Measurements from ENCODE around the gene SELENOW.

Gene SELENOW

DNA sequence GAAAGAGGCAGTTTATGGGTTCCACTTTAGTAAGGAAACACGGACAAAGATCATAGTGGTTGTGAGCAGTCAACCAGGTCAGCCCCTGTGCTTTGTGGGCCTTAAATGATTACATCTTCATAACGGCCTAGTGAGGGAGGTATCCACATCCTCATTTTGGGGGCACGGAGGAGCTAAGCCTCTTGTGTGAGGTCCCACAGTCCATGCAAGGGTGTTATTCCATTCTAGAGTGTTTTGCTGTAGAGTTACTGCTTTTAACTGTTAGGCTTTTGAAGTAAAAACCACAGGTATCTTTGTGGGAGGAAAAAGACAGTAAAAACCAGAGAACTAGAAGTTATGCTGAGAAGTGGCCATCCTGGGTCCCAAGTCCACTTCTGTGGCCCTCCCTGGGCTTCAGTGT is 29.2 kb upstream of the SELENOW start:
- peaks cover 5% of the 10 kb centered on the region for H3K4me1 ChIP-seq (ENCODE audit: control insufficient read depth, insufficient read depth, low read length)
- H3K36me3 ChIP-seq (ENCODE audit: control insufficient read depth, insufficient read depth, low read length): peaks cover 48% of the 10 kb centered on the region
- no peak overlapping the region for H3K4me3 ChIP-seq (ENCODE audit: low read length)
- no peaks in the 10 kb centered on the region for H3K27me3 ChIP-seq (ENCODE audit: control insufficient read depth, insufficient read depth, low read length)
- no peak overlapping the region for H3K27ac ChIP-seq (ENCODE audit: low read depth, low read length)
- H3K9ac ChIP-seq (ENCODE audit: low read length): no peak overlapping the region

DNA sequence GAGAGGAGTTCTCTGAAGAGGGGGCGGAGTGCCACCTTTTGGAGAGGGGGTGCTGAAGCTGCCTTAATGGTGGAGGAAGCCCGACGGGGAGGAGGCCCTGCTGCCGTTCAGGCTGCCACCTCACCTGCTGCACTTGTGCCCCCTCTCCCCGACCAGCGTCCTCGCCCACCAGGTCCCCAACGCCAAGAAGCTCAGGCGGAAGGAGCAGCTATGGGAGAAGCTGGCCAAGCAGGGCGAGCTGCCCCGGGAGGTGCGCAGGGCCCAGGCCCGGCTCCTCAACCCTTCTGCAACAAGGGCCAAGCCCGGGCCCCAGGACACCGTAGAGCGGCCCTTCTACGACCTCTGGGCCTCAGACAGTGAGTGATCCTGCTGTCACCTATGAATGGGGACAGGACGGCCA is 27.8 kb upstream of the SELENOW start:
- Histone ChIP-seq H3K27ac (ENCODE audit: low read depth, low read length) (no peak overlapping the region), H3K4me1 (ENCODE audit: control insufficient read depth, insufficient read depth, low read length) (peaks cover 5% of the 10 kb centered on the region), H3K36me3 (ENCODE audit: control insufficient read depth, insufficient read depth, low read length) (peaks cover 51% of the 10 kb centered on the region), H3K9ac (ENCODE audit: low read length) (no peak overlapping the region), H3K4me3 (ENCODE audit: low read length) (no peak overlapping the region), H3K27me3 (ENCODE audit: control insufficient read depth, insufficient read depth, low read length) (no peaks in the 10 kb centered on the region)

DNA sequence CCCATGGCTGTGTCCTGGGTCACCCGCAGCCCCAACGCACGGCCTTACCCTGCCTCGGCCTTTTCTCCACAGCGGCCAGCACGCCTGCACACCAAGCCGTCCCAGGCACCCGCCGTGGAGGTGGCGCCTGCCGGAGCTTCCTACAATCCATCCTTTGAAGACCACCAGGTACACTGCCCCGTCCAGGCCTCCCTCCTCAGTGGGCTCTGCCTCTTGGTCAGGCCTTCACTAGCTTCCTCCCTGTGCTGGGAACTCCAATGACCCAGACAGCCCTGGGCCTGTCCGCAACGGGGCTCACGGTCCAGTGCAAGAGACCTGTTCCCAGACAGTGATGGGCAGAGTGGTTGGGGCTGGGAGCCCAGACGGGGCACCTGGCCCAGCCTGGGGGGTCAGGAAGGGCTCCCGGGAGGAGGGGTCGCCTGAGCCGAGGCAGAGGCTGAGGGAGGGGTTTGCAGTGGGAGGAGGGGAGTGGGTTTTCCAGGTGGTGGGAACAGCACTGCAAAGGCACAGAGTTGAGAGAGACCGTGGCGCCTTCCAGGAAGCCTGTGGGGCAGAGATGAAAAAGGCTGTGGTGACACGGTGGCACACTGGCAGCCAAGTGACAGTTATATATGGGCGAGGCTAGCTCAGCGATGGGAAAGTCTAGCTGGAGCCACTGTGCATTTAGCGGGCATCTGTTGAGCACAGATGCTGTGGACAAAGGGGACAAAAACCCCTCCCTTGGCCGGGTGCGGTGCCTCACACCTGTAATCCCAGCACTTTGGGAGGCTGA is 25.9 kb upstream of the SELENOW start:
- H3K27ac ChIP-seq (ENCODE audit: low read depth, low read length): no peak overlapping the region
- H3K9ac ChIP-seq (ENCODE audit: low read length): no peak overlapping the region
- peaks cover 56% of the 10 kb centered on the region for H3K36me3 ChIP-seq (ENCODE audit: control insufficient read depth, insufficient read depth, low read length)
- H3K4me1 ChIP-seq (ENCODE audit: control insufficient read depth, insufficient read depth, low read length): no peaks in the 10 kb centered on the region
- no peak overlapping the region for H3K4me3 ChIP-seq (ENCODE audit: low read length)
- no peaks in the 10 kb centered on the region for H3K27me3 ChIP-seq (ENCODE audit: control insufficient read depth, insufficient read depth, low read length)

DNA sequence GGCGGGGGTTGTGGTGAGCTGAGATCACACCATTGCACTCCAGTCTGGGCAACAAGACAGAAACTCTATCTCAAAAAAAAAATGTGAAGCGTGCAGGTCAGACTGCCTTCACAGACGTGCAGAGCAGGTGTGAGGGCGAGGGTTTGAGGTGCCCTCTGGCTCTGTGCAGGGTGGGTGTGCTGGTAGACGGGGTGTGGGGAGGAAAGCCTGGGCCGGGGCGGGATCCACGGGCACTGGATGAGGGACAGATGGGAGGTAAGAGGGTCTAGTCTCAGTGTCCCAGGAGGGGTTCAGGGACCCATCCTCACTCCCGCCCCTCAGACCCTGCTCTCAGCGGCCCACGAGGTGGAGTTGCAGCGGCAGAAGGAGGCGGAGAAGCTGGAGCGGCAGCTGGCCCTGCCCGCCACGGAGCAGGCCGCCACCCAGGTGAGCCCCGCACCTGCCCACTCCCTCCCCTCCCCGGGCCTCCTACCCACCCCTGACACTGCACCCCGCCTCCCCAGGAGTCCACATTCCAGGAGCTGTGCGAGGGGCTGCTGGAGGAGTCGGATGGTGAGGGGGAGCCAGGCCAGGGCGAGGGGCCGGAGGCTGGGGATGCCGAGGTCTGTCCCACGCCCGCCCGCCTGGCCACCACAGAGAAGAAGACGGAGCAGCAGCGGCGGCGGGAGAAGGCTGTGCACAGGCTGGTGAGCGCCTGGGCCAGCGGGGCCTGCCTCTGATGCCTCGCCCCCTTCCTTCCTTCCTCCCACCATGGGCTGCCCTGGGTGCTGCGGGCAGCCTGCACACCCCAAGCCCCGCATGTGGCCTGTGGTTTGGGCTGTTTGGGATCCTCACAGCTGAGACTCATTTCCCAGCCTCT is 24.1 kb upstream of the SELENOW start:
- no peak overlapping the region for H3K27ac ChIP-seq (ENCODE audit: low read depth, low read length)
- no peaks in the 10 kb centered on the region for H3K27me3 ChIP-seq (ENCODE audit: control insufficient read depth, insufficient read depth, low read length)
- H3K36me3 ChIP-seq (ENCODE audit: control insufficient read depth, insufficient read depth, low read length): peaks cover 56% of the 10 kb centered on the region
- no peak overlapping the region for H3K4me3 ChIP-seq (ENCODE audit: low read length)
- no peak overlapping the region for H3K9ac ChIP-seq (ENCODE audit: low read length)
- no peaks in the 10 kb centered on the region for H3K4me1 ChIP-seq (ENCODE audit: control insufficient read depth, insufficient read depth, low read length)

DNA sequence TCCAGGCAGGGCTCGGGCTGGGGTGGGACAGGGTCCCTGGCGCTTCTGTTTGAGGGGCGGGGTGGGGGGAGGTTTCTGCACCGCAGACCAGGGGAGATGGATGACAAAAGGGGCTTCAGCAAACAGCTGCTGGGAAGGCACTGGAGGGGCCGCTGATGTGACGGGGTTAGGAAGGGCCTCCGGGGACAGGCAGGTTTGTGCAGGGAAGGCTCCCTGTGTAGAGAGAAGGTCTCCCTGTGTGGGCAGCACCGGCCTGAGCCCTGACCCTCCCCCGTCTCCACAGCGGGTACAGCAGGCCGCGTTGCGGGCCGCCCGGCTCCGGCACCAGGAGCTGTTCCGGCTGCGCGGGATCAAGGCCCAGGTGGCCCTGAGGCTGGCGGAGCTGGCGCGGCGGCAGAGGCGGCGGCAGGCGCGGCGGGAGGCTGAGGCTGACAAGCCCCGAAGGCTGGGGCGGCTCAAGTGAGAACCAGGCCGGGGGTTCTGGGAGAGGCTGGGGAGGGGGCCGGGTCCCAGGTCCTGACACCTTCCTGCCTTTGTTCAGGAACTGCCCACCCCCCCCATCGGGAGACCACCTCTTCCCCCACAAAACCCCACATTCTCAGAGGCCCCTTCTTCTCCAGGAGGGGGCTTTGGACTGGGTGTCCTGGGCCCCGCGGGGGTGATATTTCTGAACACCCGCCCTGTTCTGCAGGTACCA is 23.3 kb upstream of the SELENOW start:
- no peak overlapping the region for H3K4me3 ChIP-seq (ENCODE audit: low read length)
- no peak overlapping the region for H3K9ac ChIP-seq (ENCODE audit: low read length)
- no peaks in the 10 kb centered on the region for H3K4me1 ChIP-seq (ENCODE audit: control insufficient read depth, insufficient read depth, low read length)
- H3K27ac ChIP-seq (ENCODE audit: low read depth, low read length): no peak overlapping the region
- peaks cover 50% of the 10 kb centered on the region for H3K36me3 ChIP-seq (ENCODE audit: control insufficient read depth, insufficient read depth, low read length)
- H3K27me3 ChIP-seq (ENCODE audit: control insufficient read depth, insufficient read depth, low read length): no peaks in the 10 kb centered on the region

DNA sequence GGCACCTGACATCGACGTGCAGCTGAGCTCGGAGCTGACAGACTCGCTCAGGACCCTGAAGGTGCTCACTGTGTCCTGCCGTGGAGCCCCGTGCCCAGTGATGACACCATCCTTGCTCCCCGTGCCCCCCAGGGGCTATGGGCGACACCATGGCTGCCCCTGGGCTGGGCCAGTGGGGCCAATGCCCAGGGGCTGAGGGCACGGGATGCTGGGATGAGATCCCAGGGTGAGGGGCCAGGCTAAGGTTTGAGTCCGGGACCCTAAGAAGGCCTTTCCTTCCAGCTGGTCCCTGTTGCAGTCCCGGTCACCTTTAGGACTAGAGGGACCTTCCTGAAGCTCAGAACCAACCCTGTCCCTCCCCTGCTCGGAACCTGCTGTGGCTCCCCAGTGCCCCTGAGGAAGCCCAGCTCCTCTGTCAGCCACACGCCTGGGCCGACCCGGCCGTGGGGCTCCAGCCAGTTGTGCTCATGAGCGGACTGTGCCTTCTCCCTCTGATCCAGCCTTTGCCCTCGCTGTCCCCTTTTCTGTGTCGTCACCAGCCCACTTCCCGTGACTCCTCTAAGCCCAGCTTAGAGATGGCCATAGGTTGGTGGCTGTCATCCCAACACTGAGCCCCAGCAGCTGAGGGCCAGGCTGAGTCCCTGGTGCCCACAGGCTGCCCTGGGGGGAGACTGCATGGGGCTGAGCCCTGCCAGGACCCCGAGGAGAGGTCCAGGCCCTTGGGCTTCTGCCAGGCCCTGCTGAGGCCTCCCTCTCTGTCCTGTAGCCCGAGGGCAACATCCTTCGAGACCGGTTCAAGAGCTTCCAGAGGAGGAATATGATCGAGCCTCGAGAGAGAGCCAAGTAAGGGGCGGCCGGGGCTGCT is 22.5 kb upstream of the SELENOW start:
- Histone ChIP-seq H3K27ac (ENCODE audit: low read depth, low read length) (no peak overlapping the region), H3K4me3 (ENCODE audit: low read length) (no peak overlapping the region), H3K9ac (ENCODE audit: low read length) (no peak overlapping the region), H3K4me1 (ENCODE audit: control insufficient read depth, insufficient read depth, low read length) (no peaks in the 10 kb centered on the region), H3K36me3 (ENCODE audit: control insufficient read depth, insufficient read depth, low read length) (peaks cover 42% of the 10 kb centered on the region), H3K27me3 (ENCODE audit: control insufficient read depth, insufficient read depth, low read length) (no peaks in the 10 kb centered on the region)

DNA sequence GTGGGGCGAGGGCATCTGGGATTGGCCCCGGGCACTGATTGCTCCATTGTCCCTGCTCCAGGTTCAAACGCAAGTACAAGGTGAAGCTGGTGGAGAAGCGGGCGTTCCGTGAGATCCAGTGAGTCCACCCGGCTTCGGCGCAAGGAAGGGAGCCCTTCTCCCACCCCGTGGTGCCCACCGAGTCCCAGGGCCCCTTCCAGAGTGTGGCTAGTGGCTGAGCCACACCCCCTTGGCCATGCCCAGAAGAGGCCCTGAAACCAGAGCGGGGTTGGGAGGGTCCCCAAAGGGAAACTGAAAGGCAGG is 21.9 kb upstream of the SELENOW start:
- Histone ChIP-seq H3K27me3 (ENCODE audit: control insufficient read depth, insufficient read depth, low read length) (no peaks in the 10 kb centered on the region), H3K27ac (ENCODE audit: low read depth, low read length) (no peak overlapping the region), H3K9ac (ENCODE audit: low read length) (no peak overlapping the region), H3K36me3 (ENCODE audit: control insufficient read depth, insufficient read depth, low read length) (peaks cover 36% of the 10 kb centered on the region), H3K4me1 (ENCODE audit: control insufficient read depth, insufficient read depth, low read length) (no peaks in the 10 kb centered on the region), H3K4me3 (ENCODE audit: low read length) (no peak overlapping the region)

DNA sequence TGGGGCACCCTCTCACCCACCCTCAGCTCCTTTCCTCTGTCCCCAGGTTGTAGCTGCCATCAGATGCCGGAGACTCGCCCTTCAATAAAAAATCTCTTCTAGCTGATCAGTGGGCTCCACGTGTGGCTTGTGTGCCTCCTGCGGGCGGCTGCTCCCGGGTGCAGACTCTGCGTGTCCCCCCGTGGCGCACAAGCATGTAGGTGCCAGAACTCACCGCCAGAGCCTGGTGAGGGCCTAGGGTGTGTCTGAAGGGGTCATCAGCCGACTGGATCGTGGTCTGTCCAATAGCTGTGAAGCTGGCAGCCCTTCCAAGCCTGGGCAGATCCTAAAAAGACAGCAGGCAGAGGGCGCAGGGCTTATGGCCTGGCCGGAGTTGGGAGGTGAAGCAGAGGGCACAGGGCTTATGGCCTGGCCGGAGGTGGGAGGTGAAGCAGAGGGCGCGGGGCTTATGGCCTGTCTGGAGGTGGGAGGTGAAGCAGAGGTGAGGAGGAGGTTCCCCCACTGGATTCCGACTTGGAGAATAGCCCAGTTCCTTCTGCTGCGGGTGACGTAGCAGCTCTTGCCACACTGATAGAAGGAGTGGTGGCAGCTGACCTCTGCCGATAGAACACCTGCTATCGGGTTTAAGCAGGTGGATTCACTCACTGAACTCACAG is 21.4 kb upstream of the SELENOW start:
- H3K9ac ChIP-seq (ENCODE audit: low read length): no peak overlapping the region
- H3K27me3 ChIP-seq (ENCODE audit: control insufficient read depth, insufficient read depth, low read length): no peaks in the 10 kb centered on the region
- no peak overlapping the region for H3K4me3 ChIP-seq (ENCODE audit: low read length)
- no peak overlapping the region for H3K27ac ChIP-seq (ENCODE audit: low read depth, low read length)
- H3K4me1 ChIP-seq (ENCODE audit: control insufficient read depth, insufficient read depth, low read length): no peaks in the 10 kb centered on the region
- peaks cover 33% of the 10 kb centered on the region for H3K36me3 ChIP-seq (ENCODE audit: control insufficient read depth, insufficient read depth, low read length)

DNA sequence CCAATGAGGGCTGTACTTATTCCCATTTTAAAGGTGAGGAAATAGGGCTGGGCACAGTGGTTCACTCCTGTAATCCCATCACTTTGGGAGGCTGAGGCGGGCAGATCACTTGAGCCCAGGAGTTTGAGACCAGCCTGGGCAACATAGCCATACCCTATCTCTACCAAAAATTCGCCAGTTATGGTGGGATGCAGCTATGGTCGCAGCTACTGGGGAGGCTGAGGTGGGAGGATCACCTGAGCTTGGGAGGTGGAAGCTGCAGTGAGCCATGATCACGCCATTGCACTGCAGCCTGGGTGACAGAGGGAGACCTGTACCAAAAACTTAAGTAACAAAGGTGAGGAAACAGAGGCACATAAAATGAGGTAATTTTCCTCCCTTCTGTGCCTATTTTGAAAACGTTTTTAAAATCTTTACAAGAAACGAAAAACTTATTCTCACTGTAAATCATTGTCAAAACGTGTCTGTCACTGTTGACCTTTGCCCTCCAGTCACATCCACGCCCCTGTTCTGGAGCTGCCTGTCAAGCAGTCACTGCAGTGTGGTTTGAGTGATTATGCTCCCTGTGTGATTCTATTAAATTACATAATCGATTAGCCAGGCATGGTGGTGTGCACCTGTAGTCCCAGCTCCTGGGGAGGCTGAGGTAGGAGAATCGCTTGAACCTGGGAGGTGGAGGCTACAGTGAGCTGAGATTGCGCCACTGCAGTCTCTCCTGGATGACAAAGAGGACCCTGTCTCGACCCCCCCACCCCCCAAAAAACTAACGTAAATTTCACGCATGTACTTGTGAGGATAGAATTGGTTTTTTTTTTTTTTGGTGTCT is 20.7 kb upstream of the SELENOW start:
- no peak overlapping the region for H3K9ac ChIP-seq (ENCODE audit: low read length)
- no peak overlapping the region for H3K27ac ChIP-seq (ENCODE audit: low read depth, low read length)

DNA sequence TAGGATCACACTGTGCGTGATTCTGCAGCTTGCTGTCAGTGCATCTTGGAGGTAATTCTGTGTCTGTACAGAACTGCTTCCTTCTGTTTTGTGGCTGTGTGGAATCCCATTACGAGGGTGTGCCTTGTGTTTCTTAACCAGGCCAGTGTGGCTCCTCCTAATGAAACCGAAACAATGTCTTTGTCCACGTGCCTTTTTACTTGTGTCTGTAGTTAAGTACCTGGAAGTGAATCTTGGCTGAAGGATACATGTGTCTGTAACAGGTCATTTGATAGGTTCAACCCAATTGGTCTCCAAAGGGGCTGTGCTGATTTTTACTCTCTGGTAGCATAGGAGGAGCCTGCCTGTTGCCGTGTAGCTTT is 20.1 kb upstream of the SELENOW start:
- Histone ChIP-seq H3K27ac (ENCODE audit: low read depth, low read length) (no peak overlapping the region), H3K27me3 (ENCODE audit: control insufficient read depth, insufficient read depth, low read length) (no peaks in the 10 kb centered on the region), H3K4me3 (ENCODE audit: low read length) (no peak overlapping the region), H3K9ac (ENCODE audit: low read length) (no peak overlapping the region), H3K36me3 (ENCODE audit: control insufficient read depth, insufficient read depth, low read length) (peaks cover 21% of the 10 kb centered on the region), H3K4me1 (ENCODE audit: control insufficient read depth, insufficient read depth, low read length) (no peaks in the 10 kb centered on the region)

More for the DNA sequence above, 20.7 kb upstream of the SELENOW start:
- Histone ChIP-seq H3K4me3 (ENCODE audit: low read length) (no peak overlapping the region), H3K27me3 (ENCODE audit: control insufficient read depth, insufficient read depth, low read length) (no peaks in the 10 kb centered on the region), H3K4me1 (ENCODE audit: control insufficient read depth, insufficient read depth, low read length) (no peaks in the 10 kb centered on the region), H3K36me3 (ENCODE audit: control insufficient read depth, insufficient read depth, low read length) (peaks cover 26% of the 10 kb centered on the region)

DNA sequence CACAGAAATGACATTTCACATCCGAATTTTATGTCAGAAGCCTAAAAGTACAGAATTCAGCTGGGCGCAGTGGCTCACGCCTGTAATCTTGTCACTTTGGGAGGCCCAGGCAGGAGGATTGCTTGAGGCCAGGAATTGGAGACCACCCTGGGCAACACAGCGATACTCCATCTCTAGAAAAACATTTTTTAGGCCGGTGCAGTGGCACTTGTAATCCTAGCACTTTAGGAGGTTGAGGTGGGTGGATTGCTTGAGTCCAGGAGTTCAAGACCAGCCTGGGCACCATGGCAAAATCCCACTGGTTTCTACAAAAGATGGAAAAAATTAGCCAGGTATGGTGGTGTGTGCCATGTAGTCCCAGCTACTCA is 17.9 kb upstream of the SELENOW start:
- H3K9ac ChIP-seq (ENCODE audit: low read length): no peak overlapping the region
- peaks cover 12% of the 10 kb centered on the region for H3K36me3 ChIP-seq (ENCODE audit: control insufficient read depth, insufficient read depth, low read length)
- H3K27ac ChIP-seq (ENCODE audit: low read depth, low read length): no peak overlapping the region
- H3K4me1 ChIP-seq (ENCODE audit: control insufficient read depth, insufficient read depth, low read length): no peaks in the 10 kb centered on the region
- no peak overlapping the region for H3K4me3 ChIP-seq (ENCODE audit: low read length)
- no peaks in the 10 kb centered on the region for H3K27me3 ChIP-seq (ENCODE audit: control insufficient read depth, insufficient read depth, low read length)
